ENCODE data around the gene PARD3.

PARD3 gene

DNA sequence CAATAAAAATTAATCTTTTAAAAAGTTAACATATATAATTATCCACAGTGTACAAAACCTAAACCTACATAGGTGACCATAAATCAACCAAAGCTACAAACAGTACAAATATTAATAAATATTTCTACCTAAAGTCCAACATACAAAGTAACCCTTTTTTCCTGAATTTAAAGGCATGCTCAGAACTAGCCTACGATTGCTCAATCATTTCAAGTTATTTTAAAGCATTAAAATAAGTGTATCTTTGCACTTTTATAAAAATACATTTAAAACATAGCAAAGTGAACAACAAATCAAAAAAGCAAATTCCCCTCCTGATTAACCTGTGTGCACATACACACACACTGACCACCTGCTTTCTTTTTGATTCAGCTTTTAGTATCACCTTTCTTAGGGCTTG, 202.2 kb downstream of the PARD3 start:
- TF ChIP-seq, protein P1, sequence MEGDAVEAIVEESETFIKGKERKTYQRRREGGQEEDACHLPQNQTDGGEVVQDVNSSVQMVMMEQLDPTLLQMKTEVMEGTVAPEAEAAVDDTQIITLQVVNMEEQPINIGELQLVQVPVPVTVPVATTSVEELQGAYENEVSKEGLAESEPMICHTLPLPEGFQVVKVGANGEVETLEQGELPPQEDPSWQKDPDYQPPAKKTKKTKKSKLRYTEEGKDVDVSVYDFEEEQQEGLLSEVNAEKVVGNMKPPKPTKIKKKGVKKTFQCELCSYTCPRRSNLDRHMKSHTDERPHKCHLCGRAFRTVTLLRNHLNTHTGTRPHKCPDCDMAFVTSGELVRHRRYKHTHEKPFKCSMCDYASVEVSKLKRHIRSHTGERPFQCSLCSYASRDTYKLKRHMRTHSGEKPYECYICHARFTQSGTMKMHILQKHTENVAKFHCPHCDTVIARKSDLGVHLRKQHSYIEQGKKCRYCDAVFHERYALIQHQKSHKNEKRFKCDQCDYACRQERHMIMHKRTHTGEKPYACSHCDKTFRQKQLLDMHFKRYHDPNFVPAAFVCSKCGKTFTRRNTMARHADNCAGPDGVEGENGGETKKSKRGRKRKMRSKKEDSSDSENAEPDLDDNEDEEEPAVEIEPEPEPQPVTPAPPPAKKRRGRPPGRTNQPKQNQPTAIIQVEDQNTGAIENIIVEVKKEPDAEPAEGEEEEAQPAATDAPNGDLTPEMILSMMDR (IDR thresholded peaks at IDR 0.05; ENCODE audit: low read depth, low read length, missing control alignments): no peak
- DNase-seq (ENCODE audit: low read depth): no peak
- H3K4me3 ChIP-seq (ENCODE audit: low read depth, low read length): no peak overlapping the region

DNA sequence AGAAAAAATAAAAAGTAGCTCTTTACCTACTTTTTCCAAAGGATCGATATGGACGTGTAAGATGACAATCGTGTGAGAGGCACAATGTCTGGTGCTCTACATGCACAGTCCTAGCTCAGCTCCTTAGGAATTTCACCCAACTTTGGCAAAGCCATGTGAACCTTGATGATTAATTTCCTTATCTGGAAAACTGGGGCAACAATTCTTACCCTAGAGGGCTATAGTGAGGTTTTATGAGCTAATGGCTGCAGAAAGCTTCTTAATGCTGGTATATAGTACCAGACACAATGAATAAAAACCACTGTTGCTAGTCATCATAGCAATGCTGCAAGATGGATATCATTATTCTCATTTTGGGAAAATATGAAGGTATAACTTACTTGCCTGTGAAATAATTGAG, 202.7 kb downstream of the PARD3 start:
- DNase-seq (ENCODE audit: low read depth): no peak
- TF ChIP-seq, protein P1 (IDR thresholded peaks at IDR 0.05; ENCODE audit: low read depth, low read length, missing control alignments): no peak
- no peak overlapping the region for H3K4me3 ChIP-seq (ENCODE audit: low read depth, low read length)

DNA sequence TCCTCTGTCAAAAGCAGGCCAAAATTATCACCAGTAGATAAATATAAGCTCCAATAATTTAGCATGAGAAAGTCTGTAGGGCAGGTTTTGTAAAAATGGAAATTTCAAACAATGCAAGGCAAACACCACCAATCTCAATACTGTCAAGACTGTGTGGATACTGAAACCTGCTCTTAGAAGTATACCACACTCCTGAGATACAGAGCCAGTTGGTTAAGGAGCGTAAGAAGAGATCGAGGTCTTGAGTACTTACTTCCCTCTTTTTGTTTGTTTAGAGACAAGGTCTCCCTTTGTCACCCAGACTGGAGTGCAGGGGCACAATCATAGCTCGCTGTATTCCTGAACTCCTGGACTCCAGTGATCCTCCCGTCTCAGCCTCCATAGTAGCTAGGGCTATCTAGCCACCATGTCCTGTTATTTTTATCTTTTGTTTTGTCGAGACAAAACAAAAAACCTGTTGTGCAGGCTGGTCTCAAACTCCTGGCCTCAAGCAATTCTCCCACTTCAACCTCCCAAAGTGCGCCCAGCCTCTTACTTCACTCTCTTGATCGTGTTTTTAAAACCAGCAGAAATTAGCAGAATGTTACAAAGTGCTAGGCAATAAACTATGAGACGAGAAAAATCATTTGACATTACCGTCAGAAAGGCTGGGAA, 205.7 kb downstream of the PARD3 start:
- TF ChIP-seq, protein P1 (IDR thresholded peaks at IDR 0.05; ENCODE audit: low read depth, low read length, missing control alignments): no peak
- H3K4me3 ChIP-seq (ENCODE audit: low read depth, low read length): no peak overlapping the region
- no peak for DNase-seq (ENCODE audit: low read depth)

DNA sequence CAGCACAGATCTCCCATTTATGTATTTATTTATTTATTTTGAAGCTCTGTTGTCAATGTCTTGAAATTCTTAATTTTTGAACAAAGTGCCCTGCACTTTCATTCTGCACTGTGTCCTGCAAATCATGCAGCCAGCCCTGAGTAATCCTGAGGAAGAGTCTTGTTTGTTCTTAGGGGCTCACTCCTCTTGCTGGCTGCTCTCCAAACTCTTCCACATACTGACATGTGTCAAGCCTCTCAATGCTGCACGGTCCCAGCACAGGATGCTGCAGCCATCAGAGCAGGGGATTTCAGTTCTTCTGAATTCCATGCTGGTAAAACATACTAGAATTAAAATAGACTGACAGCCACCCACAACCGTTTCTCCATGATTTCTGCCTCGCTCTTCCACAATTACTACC, 207.2 kb downstream of the PARD3 start:
- TF ChIP-seq, protein P1 (IDR thresholded peaks at IDR 0.05; ENCODE audit: low read depth, low read length, missing control alignments): no peak
- no peak for DNase-seq (ENCODE audit: low read depth)
- no peak overlapping the region for H3K4me3 ChIP-seq (ENCODE audit: low read depth, low read length)

DNA sequence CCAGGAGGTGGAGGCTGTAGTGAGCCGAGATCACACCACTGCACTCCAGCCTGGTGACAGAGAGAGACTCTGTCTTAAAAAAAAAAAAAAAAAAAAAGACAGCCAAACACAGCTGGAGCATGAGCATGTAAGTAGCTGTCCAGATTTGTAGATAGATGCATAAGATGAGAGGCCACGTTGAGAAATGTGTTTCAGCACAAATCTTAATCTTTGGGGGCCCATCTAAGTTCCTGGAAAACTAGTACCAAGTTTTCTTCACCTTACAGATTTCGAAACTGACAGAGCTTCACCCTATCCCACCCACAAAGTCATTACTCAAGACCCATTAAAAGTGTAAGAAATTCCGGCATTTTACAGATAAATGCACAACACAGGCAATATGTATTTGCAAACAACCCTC, 208.2 kb downstream of the PARD3 start:
- H3K4me3 ChIP-seq (ENCODE audit: low read depth, low read length): no peak overlapping the region
- DNase-seq (ENCODE audit: low read depth): no peak
- TF ChIP-seq, protein P1 (IDR thresholded peaks at IDR 0.05; ENCODE audit: low read depth, low read length, missing control alignments): no peak

DNA sequence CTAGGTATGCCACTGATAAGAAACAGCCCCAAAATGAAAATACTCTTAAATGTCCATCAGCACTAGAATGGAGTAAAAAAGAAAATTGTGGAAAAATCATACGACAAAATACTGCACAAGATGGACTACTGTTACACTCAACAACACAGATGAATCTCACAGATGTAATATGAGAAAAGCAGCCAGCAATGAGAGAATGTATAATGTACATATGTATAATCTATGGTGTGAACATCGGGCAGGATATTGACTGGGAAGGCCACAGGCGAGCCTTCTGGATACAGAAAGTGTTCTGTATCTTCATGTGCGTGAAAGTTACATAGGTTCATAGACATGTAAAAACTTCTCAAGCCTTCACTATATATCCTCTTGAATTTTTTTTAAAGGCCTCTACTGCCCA, 212.6 kb downstream of the PARD3 start:
- DNase-seq (ENCODE audit: low read depth): no peak
- no peak overlapping the region for H3K4me3 ChIP-seq (ENCODE audit: low read depth, low read length)
- TF ChIP-seq, protein P1 (IDR thresholded peaks at IDR 0.05; ENCODE audit: low read depth, low read length, missing control alignments): no peak

DNA sequence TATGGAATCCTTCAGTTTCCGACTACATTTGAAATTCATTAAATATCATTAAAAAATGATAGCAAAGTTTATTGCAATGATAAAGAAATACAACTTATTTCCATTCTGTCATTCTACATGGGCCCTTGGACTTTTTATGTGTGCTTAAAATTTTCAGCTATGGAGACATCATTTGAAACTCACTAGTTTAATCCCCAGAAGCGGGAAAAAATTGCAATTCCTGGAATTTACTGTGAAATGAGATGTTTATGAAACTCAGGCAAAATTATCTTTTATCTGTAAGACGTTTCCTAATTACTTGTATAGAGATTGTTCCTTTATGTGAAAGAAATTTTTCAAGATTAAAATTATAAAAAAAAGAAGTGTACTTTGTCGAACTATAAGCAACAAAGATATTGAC, 213.4 kb downstream of the PARD3 start:
- DNase-seq (ENCODE audit: low read depth): no peak
- TF ChIP-seq, protein P1 (IDR thresholded peaks at IDR 0.05; ENCODE audit: low read depth, low read length, missing control alignments): no peak
- H3K4me3 ChIP-seq (ENCODE audit: low read depth, low read length): no peak overlapping the region

Measured in GM12864 (cell line).